ENCODE measurements around the gene SLIT1. TPM values are rescaled to one million over a fixed set of nuclear protein-coding genes. Genes with fewer than 3 reads are reported as not detected.

SLIT1 gene
- polyA plus RNA-seq, 4 donors = 4.3 to 8.2 (median 6.5) TPM

- DNase-seq (ENCODE audit: low read depth in 4 of 4, low spot score in 3 of 4) = no peak
Observed at GRCh38 chr10:97067716-97068391, 117.9 kb downstream of the SLIT1 start.

GRCh38 chr10:97066877-97067555 is 118.7 kb downstream of the SLIT1 start:
- no peak for DNase-seq (ENCODE audit: low read depth in 4 of 4, low spot score in 3 of 4)

- no peak for DNase-seq (ENCODE audit: low read depth in 4 of 4, low spot score in 3 of 4)
Observed at GRCh38 chr10:97065686-97066660, 119.8 kb downstream of the SLIT1 start.

- no peak for DNase-seq (ENCODE audit: low read depth in 4 of 4, low spot score in 3 of 4)
Observed at GRCh38 chr10:97065128-97065527, 120.6 kb downstream of the SLIT1 start.

DNA sequence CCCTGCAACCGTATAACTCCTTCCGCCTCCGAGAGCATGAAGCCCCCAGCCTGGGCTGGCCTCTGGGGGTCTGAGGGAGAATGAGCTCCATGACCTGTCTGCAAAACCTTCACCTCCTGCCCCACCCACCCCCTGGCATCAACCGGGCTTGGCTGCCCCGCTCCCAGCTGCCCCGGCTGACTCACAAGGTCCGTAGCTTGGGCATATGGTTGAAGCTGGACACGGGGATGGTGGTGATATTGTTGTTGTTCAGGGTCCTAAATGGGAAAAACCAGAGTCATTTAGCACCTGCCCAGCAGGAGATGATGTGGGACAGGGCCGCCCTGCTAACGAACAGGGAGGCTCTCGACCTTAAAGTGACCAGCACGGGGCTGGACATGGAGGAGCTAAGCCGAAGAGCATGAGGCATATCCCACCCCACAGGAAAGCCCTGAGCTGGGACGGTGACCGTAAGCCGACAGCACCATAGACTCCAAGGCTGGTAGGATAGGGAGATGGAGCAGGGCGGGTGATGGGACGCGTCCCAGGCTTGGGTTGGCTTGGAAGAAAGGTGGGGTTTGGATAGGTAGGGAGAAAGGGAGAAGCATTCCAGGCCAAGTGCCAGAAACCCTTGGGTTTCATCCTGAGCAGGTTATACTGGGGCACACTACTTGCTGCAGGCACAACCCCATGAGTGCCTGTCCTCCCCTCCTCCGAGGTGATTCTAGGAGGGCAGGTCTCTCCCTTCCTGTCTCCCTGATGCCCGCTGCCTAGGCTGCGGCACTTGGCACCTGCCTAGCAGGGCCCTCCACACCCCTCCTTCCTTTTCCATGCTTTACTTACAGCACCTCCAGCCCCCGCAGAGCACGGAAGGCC is 121.5 kb downstream of the SLIT1 start:
- DNase-seq (ENCODE audit: low read depth in 4 of 4, low spot score in 3 of 4) = no peak

GRCh38 chr10:97063271-97063982 is 122.3 kb downstream of the SLIT1 start:
- DNase-seq (ENCODE audit: low read depth in 4 of 4, low spot score in 3 of 4) = no peak

DNA sequence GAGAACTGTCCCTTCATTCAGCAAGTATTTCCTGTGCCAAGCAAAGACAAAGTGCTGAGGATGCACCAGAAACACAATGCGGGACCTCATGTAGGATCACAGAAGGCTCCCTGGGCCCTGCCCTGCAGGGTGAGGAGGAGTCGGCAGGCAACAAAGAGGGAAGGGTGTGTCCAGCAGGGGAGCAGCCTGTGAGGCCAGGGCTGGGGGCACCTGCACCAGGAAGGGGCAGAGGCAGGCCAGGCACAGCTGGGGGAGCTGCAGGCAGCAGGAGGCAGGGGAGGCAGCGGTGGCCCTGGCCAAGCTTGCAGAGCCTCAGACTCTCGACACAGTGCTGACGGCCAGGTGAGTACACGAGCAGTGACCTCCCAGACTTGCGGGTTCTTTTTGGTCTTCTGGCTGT is 123.3 kb downstream of the SLIT1 start:
- DNase-seq (ENCODE audit: low read depth in 4 of 4, low spot score in 3 of 4) = no peak

DNA sequence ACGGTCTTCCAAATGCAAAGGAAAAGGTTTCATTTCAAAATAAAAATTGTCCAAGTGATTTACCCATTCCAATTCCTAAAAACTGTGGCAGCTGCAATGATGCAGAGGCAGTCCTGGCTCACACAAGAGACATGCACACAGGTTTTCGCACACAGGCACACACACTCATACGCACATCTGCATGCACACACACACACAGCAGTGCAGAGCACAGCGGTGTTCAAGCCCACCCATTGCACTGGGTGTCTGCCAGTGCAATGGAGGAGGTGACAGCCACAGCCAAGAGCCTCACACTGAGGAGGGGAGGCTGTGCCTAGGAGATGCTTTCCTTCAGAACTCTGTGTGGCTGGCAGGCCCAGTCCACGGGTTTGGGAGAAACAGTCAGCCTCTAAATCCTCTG is 123.7 kb downstream of the SLIT1 start:
- DNase-seq (ENCODE audit: low read depth in 4 of 4, low spot score in 3 of 4) = no peak

GRCh38 chr10:97061423-97061822 is 124.3 kb downstream of the SLIT1 start:
- DNase-seq (ENCODE audit: low read depth in 4 of 4, low spot score in 3 of 4) = no peak

DNA sequence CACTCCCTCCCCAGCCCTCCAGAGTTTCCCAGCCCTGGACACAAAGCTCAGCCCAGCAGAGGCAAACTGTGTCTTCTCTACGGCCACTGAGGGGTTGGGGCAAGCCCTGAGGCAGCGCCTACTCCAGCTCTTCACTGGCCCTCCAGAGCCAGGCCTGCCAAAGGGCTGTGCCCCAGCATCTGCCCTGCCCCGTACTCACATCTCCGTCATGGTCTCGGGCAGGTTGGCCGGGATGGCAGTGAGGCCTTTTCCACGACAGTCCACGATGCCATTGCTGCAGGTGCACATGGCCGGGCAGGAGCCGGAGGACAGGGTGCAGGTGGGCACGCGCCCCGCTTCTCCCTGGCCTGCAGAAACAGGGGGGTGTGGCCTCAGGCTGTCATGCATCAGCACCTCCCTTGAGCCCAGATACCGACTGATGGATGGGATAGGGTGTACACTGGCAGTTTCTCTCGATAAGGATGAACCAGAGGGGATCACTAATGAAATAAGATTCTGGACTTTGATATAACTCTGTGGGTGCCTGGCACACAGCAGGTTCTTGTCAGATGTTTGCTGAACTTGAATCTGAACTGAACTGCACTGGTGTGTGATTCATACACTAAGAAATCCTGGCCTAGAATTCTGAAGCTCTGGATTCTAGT is 125.2 kb downstream of the SLIT1 start:
- no peak for DNase-seq (ENCODE audit: low read depth in 4 of 4, low spot score in 3 of 4)

DNA sequence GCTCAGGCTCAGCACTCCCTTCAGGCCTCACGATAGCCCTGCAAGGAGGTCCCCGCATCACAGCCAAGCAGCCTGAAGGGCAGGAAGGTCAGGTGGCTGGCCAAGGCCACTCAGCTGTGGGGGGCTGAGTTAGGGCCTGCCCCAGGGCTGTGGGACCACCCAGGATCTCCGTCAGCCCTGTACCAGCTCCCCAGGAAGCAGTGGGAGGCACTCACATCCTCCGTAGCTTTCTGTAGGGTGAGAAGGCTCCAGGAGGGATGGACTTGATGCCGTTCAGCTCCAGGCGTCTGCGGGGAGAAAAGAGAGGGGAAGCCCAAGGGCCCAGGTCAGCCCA is 125.9 kb downstream of the SLIT1 start:
- DNase-seq (ENCODE audit: low read depth in 4 of 4, low spot score in 3 of 4) = no peak

DNA sequence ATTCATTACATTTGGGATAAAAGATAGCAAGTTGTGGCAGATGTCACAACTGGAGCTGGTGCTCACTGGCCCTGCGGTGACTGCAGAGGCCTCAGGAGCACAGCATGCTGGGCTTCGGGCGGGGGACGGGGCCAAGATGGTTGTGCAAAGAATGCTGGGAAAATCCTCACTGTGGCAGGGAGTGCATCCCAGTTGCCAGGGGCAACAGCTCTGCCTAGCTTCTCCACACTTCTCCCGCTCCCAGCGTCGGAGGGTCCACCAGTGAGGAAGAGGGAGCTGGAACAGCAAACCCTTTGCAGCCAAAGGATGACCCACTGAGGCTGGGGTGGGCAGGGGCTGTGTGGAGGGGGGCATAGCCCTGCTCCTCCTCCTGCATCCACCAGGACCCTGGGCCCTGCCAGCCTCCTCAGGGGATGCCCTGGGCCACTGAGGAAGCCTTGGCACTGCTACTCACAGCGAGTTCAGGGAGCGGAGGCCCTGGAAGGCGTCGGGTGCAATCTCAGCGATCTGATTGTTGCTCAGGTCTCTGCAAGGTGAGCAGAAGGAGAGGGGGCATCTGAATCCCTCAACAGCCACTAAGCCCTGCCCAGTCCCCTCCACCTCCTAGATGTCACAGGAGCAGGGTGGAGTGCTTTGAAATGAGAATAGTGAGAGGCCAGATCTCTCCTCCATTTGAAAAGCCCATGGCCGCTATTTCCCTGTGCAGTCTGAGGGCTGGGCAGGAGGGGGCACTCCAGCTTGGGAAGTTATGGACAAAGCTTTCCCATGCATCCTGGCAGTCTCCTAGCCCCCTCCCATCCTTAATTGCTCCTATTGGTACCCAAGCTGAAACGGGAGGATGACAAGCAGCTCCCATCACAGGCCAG is 126.5 kb downstream of the SLIT1 start:
- DNase-seq (ENCODE audit: low read depth in 4 of 4, low spot score in 3 of 4) = no peak

DNA sequence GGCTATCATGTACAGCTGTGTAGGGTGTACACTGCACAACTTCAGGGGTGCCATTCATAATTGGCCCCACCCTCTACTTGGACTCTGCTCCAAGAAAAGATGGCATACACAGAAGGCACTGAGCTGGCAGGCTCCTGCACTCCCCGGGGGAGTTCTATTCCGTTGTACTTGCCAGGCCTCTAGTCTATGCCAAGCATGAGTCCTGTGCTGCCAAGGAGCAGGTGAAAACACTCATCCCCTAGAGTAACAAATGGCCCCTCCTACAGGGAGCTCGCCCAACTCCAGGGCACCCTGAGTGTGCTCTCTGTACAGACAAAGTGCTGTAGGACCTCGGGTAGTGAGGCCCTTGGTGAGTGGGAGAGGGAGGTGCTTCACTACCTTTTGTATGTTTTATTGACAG is 127.2 kb downstream of the SLIT1 start:
- no peak for DNase-seq (ENCODE audit: low read depth in 4 of 4, low spot score in 3 of 4)

GRCh38 chr10:97057491-97058235 is 128.1 kb downstream of the SLIT1 start:
- DNase-seq (ENCODE audit: low read depth in 4 of 4, low spot score in 3 of 4) = no peak

DNA sequence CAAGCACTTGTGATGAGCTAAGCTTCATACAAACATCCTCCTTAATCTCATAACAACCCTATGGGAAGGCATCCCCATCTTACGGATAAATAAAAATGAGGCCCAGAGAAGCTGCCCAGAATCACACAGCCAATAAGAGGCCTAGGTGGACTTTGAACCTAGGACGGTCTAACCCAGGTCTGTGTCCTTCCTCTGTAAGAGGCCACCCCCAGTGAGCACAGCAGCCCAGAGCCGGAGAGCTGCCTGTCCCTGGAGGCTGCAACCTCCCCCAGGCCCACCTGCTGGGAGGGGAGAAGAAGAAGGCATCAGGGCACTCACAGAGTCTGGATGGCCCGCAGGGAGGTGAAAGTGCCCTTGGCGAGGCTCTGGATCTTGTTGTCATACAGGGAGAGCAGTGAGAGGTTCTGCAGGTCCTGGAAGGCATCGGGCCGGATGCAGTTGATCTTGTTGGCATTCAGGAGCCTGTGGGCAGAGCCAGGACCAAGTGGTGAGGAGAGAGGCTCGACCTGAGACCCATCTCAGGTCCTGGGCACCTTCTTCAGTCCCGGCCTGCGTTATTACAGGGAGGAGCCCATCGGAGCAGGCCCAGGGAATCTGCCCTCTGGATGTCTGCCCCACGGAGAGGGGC is 129.6 kb downstream of the SLIT1 start:
- no peak for DNase-seq (ENCODE audit: low read depth in 4 of 4, low spot score in 3 of 4)

DNA sequence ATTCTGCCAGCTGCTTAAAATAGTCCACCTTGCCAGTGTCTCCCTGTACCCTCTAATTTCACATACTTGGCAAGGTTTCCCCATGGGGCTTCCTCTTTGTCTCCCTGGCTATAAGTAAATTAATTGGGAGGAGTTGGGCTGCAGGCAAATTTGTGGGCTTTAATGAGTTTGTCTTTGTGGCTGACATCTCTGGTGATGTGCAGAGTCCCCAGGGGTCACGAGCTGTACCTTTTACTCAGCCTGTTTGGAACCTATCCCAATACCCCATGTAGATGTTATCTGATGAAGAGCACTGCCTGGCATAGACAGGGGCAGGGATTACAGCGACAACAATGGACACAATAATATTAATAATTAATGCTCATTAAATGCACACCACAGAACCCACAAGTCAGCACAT is 132.5 kb downstream of the SLIT1 start:
- no peak for DNase-seq (ENCODE audit: low read depth in 4 of 4, low spot score in 3 of 4)

GRCh38 chr10:97050956-97051496 is 134.7 kb downstream of the SLIT1 start:
- no peak for DNase-seq (ENCODE audit: low read depth in 4 of 4, low spot score in 3 of 4)
